ENCODE data around the gene TGM5.
"Not testable (repeated sequence)": the region's sequence is repeated elsewhere in the genome, so short reads cannot be mapped to it uniquely, and the experiment has no call there.

The TGM5 gene

DNA sequence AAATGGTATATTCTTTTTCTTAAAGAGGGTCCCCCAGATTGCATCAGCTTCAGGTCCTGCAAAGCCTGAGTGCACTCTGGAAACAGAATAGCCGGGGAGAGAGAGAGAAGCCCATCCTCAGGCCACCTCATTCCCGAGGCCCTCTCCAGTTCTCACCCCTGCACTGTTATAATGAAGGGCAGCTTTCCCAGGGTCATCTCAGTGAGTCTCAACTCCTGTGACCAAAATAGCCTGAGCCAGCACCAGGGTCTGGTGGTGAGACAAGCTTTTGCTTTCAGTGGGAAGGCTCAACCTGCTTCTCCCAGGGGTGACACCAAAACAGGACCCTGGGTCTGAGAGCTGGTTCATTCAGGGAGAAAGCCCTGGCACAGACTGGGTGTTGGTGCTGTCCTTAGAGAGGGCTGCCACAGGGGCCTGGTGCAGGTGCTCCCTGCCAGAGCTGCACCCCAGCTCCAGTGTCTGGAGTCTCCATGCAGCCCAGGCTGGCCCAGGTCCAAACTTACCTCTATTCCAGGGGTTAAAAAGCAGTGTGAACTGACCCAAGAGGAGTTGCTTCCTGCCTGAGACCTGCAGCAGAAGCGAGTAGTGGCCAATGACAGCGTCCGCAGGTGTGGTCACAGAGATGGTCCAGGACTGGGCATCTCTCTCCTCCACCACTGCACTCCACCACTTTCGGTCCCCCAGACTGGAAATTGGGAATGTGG lies 52.0 kb downstream of the TGM5 start:
- no peak for DNase-seq

DNA sequence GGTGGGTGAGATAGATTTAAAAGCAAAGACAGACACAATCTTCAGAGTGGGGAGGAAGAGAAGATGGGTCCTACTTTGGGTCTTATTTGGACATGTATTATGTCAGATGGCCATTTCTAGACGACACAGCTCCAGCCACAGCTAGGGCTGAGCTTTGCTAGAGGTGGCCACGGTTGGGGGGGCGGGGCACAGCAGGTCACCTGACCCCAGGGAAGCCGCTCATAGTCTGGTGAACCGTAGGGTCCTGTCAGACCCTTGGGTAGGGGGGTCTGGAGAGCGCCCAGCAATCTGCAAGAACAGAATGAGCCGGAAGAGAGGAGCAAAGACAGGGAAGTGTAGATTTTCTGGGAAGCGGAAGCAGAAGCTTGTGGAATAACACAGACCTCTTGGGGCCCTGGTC lies 52.6 kb downstream of the TGM5 start:
- no peak for DNase-seq

GRCh38 chr15:43213466-43213865 lies 53.3 kb downstream of the TGM5 start:
- DNase-seq = no peak

- no peak for DNase-seq
These were observed 53.8 kb downstream of the TGM5 start for GRCh38 chr15:43212951-43213350.

DNA sequence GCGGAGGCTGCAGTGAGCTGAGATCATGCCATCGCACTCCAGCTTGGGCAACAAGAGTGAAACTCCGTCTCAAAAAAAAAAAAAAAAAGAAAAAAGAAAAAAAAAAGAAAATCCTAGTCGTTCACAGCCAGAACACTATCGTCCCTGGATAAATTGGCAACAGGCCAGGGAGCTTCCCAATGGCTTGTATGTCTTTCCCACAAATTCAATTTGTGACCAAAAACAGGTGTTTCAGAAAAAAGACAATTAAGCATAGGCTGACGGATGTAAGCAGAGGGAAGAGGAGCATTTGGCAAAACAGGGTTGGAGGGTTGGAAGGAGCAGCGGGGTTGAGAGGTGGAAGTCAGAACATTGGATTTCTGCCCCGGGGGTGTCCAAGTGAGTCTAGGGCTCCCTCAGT lies 54.4 kb downstream of the TGM5 start:
- no peak for DNase-seq

- no peak for DNase-seq
These were observed 55.4 kb downstream of the TGM5 start for GRCh38 chr15:43211224-43211735.

DNA sequence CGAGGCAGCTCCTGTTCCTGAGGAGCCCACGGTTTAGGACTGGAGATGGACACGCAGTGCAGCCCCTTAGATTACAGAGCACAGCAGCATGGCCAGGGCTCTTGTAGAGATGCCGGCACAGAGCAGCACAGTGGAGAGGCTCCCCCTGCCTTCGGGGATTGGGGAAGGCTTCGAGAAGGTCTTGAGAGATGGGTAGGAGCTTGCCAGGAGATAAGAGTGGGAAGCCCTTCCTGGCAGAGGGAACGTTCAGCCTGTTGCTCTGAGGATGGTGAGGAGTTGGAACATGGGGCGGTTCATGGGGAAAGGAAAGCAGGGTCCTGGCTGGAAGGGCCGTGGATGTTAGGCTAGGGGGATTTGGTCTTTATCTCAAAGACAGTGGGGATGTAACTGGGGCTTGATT lies 55.9 kb downstream of the TGM5 start:
- DNase-seq = no peak

DNA sequence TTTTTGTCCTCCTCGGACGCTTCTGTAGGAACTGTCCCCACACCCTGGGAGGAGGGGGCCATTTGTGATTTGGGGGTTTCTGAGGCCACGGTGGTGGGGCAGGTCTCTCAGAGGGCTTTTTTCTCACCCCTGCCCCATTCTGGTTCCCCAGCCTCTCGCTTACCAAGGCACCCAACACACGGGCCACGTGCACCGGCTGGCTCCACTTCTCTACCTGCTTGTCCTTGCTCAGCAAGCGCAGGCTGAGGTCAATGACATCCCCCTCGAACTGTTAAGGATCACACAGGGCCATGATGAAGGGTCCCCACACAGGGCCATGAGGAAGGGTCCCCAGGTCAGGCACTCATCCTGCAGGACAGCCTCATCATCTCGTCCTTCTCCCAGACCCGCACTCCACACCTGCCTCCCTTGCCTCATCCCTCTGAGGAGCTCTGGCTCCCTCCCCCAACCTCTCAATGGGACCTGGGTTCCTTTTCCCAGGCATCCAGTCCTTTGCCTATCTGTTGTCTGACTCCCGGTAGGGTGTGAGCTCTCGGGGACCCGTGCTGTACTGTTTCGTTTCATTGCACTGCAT lies 56.5 kb downstream of the TGM5 start:
- no peak for DNase-seq

DNA sequence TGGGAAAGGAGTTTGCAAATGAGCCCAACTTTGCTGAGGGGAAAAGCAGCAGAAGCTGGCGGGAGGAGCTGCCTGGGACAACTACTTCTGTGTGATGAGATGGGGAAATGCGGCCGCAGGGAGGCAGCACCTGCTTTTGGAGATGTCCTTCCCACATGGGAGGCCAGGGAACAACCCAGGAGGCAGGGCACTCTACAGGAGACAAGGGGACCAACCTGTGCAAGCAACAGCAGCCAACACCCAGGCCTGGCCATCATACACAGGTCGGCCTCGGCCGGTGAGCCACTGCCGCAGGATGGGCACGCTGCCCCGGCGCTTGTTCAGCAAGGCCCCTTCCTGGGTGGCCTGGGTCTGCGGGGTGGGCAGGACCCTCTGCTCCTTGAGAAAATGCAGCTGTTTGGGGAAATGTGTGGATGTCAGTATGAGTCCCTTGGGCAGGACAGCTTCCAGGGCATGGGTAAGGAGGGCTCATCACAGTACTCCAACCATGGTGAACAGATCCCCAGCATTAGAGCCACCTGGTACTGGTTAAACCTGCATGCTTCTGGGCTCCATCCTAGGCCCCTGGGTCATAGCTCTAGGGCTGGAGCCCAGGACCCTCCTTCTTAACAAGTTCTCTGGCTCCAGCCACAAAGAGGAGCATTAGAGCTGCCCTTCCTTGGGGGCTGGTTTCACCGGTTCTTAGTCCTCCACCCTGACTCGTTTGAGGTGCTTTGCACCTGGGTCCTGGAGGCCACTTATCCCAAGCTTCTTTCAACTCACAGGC lies 57.5 kb downstream of the TGM5 start:
- DNase-seq = no peak

- no peak for DNase-seq
These were observed 58.4 kb downstream of the TGM5 start for GRCh38 chr15:43208052-43209002.

- no peak for DNase-seq
These were observed 59.7 kb downstream of the TGM5 start for GRCh38 chr15:43207024-43207423.

DNA sequence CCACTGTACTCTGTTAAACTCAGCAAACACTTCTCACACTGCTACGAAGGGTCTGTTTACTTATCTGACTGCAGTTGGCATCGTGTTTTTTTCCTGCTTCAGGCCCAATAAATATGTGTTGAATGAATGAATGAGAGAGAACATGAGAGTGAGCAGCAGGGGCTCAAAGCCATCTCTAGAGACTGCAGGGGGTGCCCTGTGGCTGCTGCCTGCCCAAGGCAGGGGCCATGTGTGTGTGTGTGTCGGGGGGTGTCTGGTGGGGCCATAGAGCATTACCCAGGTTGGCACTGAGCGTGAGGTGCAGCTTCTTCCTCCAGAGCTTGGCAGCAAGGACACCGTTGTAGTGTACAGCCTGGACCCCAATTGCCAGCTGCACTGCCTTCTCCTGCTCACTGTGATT lies 60.7 kb downstream of the TGM5 start:
- no peak for DNase-seq

GRCh38 chr15:43204016-43204901 lies 62.5 kb downstream of the TGM5 start:
- DNase-seq = no peak

DNA sequence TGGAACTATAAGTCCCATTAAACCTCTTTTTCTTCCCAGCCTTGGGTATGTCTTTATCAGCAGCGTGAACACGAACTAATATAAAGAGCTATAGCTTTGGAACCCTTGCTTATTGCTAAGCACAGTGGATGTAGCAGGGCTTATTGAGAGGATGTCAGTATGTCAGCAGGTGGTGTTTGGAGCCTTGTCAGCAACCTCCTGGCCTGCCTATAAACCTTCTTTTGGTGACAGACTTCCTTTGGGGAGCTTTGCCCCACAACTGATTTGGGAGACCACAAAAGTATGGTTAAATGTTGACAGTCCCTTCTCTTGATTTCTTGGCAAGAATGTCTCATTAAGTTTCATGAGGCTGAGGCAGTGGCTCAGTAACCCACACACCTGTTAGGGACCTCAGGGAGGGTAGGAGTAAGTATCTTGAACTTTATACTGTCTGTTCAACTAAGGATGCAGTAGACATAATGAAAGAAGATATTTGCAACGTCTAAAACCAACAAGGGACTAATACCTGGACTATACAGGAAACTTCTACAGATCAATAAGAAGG lies 66.7 kb downstream of the TGM5 start:
- no peak for DNase-seq

- no peak for DNase-seq
These were observed 67.7 kb downstream of the TGM5 start for GRCh38 chr15:43198992-43199391.

- not testable (repeated sequence) for DNase-seq
These were observed 68.2 kb downstream of the TGM5 start for GRCh38 chr15:43198556-43198955.

DNA sequence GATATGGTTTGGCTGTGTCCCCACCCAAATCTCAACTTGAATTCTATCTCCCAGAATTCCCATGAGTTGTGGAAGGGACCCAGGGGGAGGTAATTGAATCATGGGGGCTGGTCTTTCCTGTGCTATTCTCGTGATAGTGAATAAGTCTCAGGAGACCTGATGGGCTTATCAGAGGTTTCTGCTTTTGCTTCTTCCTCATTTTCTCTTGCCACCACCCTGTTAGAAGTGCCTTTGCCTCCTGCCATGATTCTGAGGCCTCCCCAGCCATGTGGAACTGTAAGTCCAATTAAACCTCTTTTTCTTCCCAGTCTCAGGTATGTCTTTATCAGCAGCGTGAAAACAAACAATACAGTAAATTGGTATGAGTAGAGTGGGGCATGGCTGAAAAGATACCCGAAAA lies 69.0 kb downstream of the TGM5 start:
- not testable (repeated sequence) for DNase-seq

DNA sequence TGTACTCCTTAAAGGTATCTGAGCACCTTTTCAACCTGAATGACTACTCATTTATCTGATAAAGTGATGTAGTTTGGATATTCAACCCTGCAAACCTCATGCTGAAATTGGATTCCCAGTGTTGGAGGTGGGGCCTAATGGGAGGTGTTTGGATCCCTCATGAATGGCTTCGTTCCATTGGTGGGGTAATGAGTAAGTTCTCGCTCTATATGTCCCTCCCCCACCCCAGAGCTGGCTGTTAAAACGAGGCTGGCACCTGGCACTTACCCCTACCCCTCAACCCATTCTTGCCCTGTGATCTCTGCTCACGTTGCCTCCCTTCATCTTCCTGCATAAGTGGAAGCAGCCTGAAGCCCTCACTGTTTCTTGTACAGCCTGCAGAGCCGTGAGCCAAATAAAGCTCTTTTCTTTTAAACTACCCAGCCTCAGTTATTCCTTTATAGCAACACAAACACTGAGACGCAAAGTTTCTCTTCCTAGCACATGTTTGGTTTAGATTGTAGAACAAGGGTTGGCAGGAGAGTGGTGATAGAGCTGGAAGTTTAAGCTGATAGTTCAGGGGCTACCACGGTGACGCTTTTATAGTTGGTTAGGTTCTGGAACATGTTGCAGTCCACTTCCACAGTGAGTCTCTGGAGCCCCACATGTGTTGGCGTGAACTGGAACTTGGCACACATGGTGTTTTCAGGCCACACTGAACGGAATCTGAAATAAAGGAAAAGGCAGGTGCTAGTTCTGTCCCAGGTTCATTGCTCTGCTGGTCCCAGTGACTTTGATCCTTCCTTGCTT lies 69.8 kb downstream of the TGM5 start:
- DNase-seq = no peak

GRCh38 chr15:43194795-43195194 lies 71.9 kb downstream of the TGM5 start:
- DNase-seq = no peak

DNA sequence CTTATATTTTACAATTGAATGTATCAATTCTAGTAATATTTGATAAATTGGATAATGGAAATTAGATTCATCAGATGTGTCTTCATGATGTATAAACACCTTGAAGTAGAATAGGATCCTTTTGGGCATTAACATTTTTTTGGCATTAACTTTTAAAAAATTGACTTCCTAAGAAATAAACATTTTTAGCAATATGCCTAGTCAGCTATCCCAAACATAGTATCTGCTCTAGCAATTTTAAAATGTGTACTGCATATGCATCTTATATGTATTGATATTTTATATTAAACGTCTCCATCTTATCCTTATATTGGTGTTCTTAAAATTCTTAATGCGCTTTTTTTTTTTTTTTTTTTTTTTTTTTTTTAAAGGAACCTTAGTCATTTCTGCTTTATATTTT lies 73.0 kb downstream of the TGM5 start:
- no peak for DNase-seq

- DNase-seq = no peak
These were observed 76.5 kb downstream of the TGM5 start for GRCh38 chr15:43190178-43190577.
